HepG2 (cell line): Measurements from ENCODE around the gene DNAAF3. TPM values are rescaled to one million over a fixed set of nuclear protein-coding genes. Genes with fewer than 3 reads are reported as not detected.

ENCODE experiments used
- FOXA1 ChIP-seq, 2 experiments: fragments of 450-650 bp in 1 of 2; sonication (generic) in 1 of 2; formaldehyde crosslinking in 1 of 2; IDR thresholded peaks; 2 replicates each; pipeline versions ENCODE4 v1.4.0 to v1.6.1; 2016 to 2020; ENCODE audit warnings: missing genetic modification reagents in 1 of 2
- HIVEP1 ChIP-seq: sonication (generic); formaldehyde crosslinking; IDR thresholded peaks from 2 replicates; pipeline ENCODE4 v1.4.0; 2020; ENCODE audit warnings: mild to moderate bottlenecking, missing genetic modification reagents
- KDM5B ChIP-seq: sonication (generic); formaldehyde crosslinking; IDR thresholded peaks from 2 replicates; pipeline ENCODE4 v1.4.0; 2020; ENCODE audit warnings: missing genetic modification reagents, mild to moderate bottlenecking, borderline replicate concordance
- SMC3 ChIP-seq: IDR thresholded peaks from 2 replicates; pipeline ENCODE4 v1.6.1; 2011; ENCODE audit warnings: low read length, improper control_type of control experiment
- SNAPC4 ChIP-seq: sonication (generic); formaldehyde crosslinking; IDR thresholded peaks from 2 replicates; pipeline ENCODE4 v1.4.0; 2020; ENCODE audit warnings: mild to moderate bottlenecking, missing genetic modification reagents
- SOX6 ChIP-seq, 2 experiments: fragments of 450-650 bp in 1 of 2; sonication (generic) in 1 of 2; formaldehyde crosslinking in 1 of 2; IDR thresholded peaks; 2 replicates each; pipeline versions ENCODE4 v1.4.0 to v1.6.1; 2017 to 2020; ENCODE audit warnings: antibody characterized with exemption in 1 of 2, mild to moderate bottlenecking in 1 of 2, missing genetic modification reagents in 1 of 2
- SRSF1 ChIP-seq: fragments of 200-400 bp; formaldehyde crosslinking; optimal IDR thresholded peaks from 2 replicates; pipeline ENCODE3; 2017; ENCODE audit warnings: mild to moderate bottlenecking, low read depth, low read length, moderate library complexity
- TCF7 ChIP-seq: sonication (generic); IDR thresholded peaks from 2 replicates; pipeline ENCODE4 v1.6.1; 2016; ENCODE audit warnings: antibody characterized with exemption, low read depth
- THAP11 ChIP-seq: IDR thresholded peaks from 2 replicates; pipeline ENCODE4 v1.6.1; 2016; ENCODE audit warnings: missing biosample characterization, missing genetic modification reagents
- ZBTB21 ChIP-seq: sonication (generic); formaldehyde crosslinking; IDR thresholded peaks from 2 replicates; pipeline ENCODE4 v1.4.0; 2020; ENCODE audit warnings: missing genetic modification reagents
- ZBTB40 ChIP-seq, 2 experiments: fragments of 450-650 bp in 1 of 2; sonication (generic) in 1 of 2; formaldehyde crosslinking in 1 of 2; IDR thresholded peaks; 2 replicates each; pipeline versions ENCODE4 v1.6.1 to v1.8.0; 2016 to 2022; ENCODE audit warnings: antibody characterized with exemption in 1 of 2, mild to moderate bottlenecking in 1 of 2, missing genetic modification reagents in 1 of 2
- ZNF563 ChIP-seq: sonication (generic); formaldehyde crosslinking; IDR thresholded peaks from 2 replicates; pipeline ENCODE4 v1.8.0; 2022; ENCODE audit warnings: mild to moderate bottlenecking, moderate library complexity, missing genetic modification reagents
- polyA plus RNA-seq, 8 experiments: library from polyadenylated mRNA; depleted of rRNA in 3 of 8; stranded (reverse) in 7 of 8; unstranded in 1 of 8; fragments of >200 nt; fragmentation: Illumina TruSeq in 4 of 8; extraction: Trizol in 4 of 8; gene quantifications; 2 replicates each; pipeline versions ENCODE4 v1.2.1 to v1.2.3, GENCODE V29; 2011 to 2016; ENCODE audit warnings: low read depth in 4 of 8, missing spikeins in 1 of 8, mixed read lengths in 1 of 8; ENCODE audit not compliant: insufficient read depth in 1 of 8
- total RNA-seq, 5 experiments: library from RNA; depleted of rRNA; stranded (reverse); fragments of >200 nt; fragmentation: Illumina TruSeq; extraction: Trizol; gene quantifications; 2 replicates each; pipeline ENCODE4 v1.2.3, GENCODE V29; 2016; ENCODE audit warnings: low read depth in 1 of 5
- TF ChIP-seq, protein P1 (sequence below): sonication (generic); formaldehyde crosslinking; IDR thresholded peaks from 2 replicates; pipeline ENCODE4 v1.4.0; 2020; ENCODE audit warnings: missing genetic modification reagents

DNAAF3 gene
- total and polyA plus RNA-seq, 2 of the 13 experiments (the other 11 are each of a cell fraction or from before 2014, with no cell fraction given): 0.30 to 0.40 TPM

DNA sequence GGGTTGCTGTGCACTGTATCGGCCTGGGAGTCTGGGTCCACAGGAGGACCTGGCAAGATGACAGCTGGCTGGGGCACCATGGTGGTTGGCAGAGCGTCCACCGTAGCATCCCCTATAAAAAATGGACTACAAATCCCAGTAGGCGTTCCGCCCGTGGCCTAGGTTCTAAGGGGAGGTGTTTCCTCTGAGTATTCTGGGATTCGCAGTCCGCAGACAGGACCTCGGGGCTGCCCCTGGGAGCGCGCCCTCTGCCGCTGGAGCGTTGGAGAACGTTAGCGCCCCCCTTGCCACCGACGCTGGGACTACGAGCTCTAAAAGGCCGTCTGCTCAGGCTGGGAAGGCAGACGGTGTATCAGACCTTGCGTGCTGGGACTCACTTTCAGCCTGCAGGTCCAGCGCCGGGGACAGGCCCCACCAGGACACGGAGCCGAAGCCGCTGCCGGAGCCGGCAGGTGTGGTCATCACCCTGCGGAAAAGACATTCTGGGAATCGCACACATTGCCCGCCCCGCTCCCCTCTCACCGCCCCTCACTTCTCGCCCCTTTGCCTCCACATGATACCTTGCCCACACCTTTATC is 372 bp downstream of the DNAAF3 start (continued):
- TF ChIP-seq ZBTB40 (IDR thresholded peaks at IDR 0.05) (no peak), ZBTB40 (CRISPR knock-in tag; IDR thresholded peaks at IDR 0.05) (no peak), ZBTB21 (CRISPR knock-in tag) (no peak), FOXA1 (IDR thresholded peaks at IDR 0.05) (no peak), FOXA1 (CRISPR knock-in tag; IDR thresholded peaks at IDR 0.05) (no peak), SMC3 (no peak), THAP11 (peak; percentile 97), KDM5B (no peak), SRSF1 (no peak), SOX6 (IDR thresholded peaks at IDR 0.05) (no peak), SOX6 (CRISPR knock-in tag; IDR thresholded peaks at IDR 0.05) (no peak), HIVEP1 (CRISPR knock-in tag) (no peak), TCF7 (no peak), ZNF563 (CRISPR knock-in tag) (no peak), SNAPC4 (CRISPR knock-in tag) (no peak)
- TF ChIP-seq, protein P1, sequence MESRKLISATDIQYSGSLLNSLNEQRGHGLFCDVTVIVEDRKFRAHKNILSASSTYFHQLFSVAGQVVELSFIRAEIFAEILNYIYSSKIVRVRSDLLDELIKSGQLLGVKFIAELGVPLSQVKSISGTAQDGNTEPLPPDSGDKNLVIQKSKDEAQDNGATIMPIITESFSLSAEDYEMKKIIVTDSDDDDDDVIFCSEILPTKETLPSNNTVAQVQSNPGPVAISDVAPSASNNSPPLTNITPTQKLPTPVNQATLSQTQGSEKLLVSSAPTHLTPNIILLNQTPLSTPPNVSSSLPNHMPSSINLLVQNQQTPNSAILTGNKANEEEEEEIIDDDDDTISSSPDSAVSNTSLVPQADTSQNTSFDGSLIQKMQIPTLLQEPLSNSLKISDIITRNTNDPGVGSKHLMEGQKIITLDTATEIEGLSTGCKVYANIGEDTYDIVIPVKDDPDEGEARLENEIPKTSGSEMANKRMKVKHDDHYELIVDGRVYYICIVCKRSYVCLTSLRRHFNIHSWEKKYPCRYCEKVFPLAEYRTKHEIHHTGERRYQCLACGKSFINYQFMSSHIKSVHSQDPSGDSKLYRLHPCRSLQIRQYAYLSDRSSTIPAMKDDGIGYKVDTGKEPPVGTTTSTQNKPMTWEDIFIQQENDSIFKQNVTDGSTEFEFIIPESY (CRISPR knock-in tag): peak; percentile 6; the same call in 1 of the 2 replicates
